Natural killer cell (primary cell): Measurements from ENCODE around the gene PILRA. TPM values are rescaled to one million over a fixed set of nuclear protein-coding genes. Genes with fewer than 3 reads are reported as not detected.

Experiments used
- ATAC-seq, 3 donors: fragments of 150-1000 bp in 2 of 3; fragments of 200-7000 bp in 1 of 3; cut with Tn5 transposase; 1 replicate in 1 of 3; 2 replicates in 2 of 3; pipeline ENCODE4 v1.10.0; 2021; ENCODE audit warnings: mild to moderate bottlenecking in 2 of 3, moderate library complexity in 2 of 3
- DNase-seq, 2 donors: peaks; one replicate each; pipeline versions ENCODE4 v3.0.0 to v3.0.0-alpha.2; 2013 to 2021; ENCODE audit warnings: mixed read lengths in 1 of 2
- H3K27ac ChIP-seq: one replicate; pipeline ENCODE4 v1.5.1; 2013; ENCODE audit warnings: mild to moderate bottlenecking, low read length
- H3K27me3 ChIP-seq: one replicate; pipeline ENCODE4 v1.6.1; 2013; ENCODE audit warnings: low read length; ENCODE audit not compliant: control insufficient read depth, insufficient read depth
- H3K36me3 ChIP-seq: one replicate; pipeline ENCODE4 v1.6.1; 2013; ENCODE audit warnings: low read length; ENCODE audit not compliant: control insufficient read depth, insufficient read depth
- H3K4me1 ChIP-seq: one replicate; pipeline ENCODE4 v1.6.1; 2013; ENCODE audit warnings: low read length; ENCODE audit not compliant: control insufficient read depth, insufficient read depth
- H3K4me3 ChIP-seq: one replicate; pipeline ENCODE4 v1.5.1; 2013; ENCODE audit warnings: low read length
- H3K9me3 ChIP-seq: one replicate; pipeline ENCODE4 v1.6.1; 2013; ENCODE audit warnings: low read length; ENCODE audit not compliant: control insufficient read depth, insufficient read depth
- H3K27ac Mint-ChIP-seq, 2 donors: one replicate each; pipeline ENCODE4 v1.8.0; 2022; ENCODE audit warnings: mild to moderate bottlenecking in 2 of 2, mixed read lengths in 2 of 2, moderate library complexity in 1 of 2
- H3K27me3 Mint-ChIP-seq, 2 donors: one replicate each; pipeline ENCODE4 v1.8.0; 2022; ENCODE audit warnings: low read depth in 2 of 2, mixed read lengths in 2 of 2
- H3K36me3 Mint-ChIP-seq: one replicate; pipeline ENCODE4 v1.8.0; 2022; ENCODE audit warnings: mixed read lengths
- H3K4me1 Mint-ChIP-seq, 2 donors: one replicate each; pipeline ENCODE4 v1.8.0; 2022; ENCODE audit warnings: mixed read lengths in 2 of 2
- H3K4me3 Mint-ChIP-seq: one replicate; pipeline ENCODE4 v1.8.0; 2022; ENCODE audit warnings: mild to moderate bottlenecking, moderate library complexity, mixed read lengths
- H3K9me3 Mint-ChIP-seq, 2 donors: one replicate each; pipeline ENCODE4 v1.8.0; 2022; ENCODE audit warnings: mixed read lengths in 2 of 2
- WGBS: methylation state at CpG from one replicate; pipeline ENCODE4 v1.1.7; 2013; ENCODE audit warnings: missing lambda C conversion rate; ENCODE audit not compliant: insufficient coverage; 5-methylcytosine and 5-hydroxymethylcytosine counted together
- intact Hi-C: fragments of 100-400 bp; cut with micrococcal nuclease; formaldehyde crosslinking; loops from one replicate; pipeline ENCODE4 v1.14.2; 2022
- total RNA-seq, 4 donors: library from RNA; stranded (reverse); fragments of 120-200 nt in 1 of 4; gene quantifications; one replicate each; pipeline versions ENCODE4 v1.2.3 to v1.2.4, GENCODE V29; 2013 to 2022
- TF ChIP-seq, protein P1 (sequence below): fragments of 200-600 bp; IDR thresholded peaks from one replicate; pipeline ENCODE4 v1.8.0; 2022; ENCODE audit warnings: antibody characterized with exemption

The PILRA gene
- total RNA-seq, 3 donors from 2014 or later (not counting 1 experiment from before 2014, with no cell fraction given), result 18.8 to 38.8 (median 29.4) TPM

DNA sequence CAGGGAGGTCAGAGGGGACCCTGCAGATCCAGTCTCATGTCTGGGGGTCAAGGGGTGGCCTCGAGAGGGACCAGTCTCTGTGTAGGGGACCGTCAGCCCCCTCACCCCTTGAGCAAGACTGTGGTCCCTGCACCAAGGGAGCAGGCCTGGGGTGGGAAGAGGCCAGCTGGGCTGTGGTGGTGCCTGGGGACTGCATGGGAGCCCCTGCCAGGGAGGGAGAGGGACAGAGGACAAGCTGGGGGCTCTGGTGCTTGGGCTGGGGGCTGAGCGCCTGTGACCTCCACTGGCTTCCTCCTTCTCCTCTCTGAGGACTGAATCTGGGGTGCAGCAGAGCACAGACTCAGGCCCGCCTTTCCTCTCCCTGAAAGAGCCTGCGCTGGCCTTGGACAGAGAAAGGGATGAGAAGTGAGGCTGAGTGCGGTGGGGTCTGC lies 16.1 kb upstream of the PILRA start:
- peaks cover 48% of the 10 kb centered on the region for H3K4me1 ChIP-seq
- H3K27ac Mint-ChIP-seq, result peak overlapping the region in 1 of 2 donors; percentile 98
- H3K4me1 Mint-ChIP-seq, result peaks cover 23 to 49% of the 10 kb centered on the region in 2 donors
- TF ChIP-seq, protein P1, sequence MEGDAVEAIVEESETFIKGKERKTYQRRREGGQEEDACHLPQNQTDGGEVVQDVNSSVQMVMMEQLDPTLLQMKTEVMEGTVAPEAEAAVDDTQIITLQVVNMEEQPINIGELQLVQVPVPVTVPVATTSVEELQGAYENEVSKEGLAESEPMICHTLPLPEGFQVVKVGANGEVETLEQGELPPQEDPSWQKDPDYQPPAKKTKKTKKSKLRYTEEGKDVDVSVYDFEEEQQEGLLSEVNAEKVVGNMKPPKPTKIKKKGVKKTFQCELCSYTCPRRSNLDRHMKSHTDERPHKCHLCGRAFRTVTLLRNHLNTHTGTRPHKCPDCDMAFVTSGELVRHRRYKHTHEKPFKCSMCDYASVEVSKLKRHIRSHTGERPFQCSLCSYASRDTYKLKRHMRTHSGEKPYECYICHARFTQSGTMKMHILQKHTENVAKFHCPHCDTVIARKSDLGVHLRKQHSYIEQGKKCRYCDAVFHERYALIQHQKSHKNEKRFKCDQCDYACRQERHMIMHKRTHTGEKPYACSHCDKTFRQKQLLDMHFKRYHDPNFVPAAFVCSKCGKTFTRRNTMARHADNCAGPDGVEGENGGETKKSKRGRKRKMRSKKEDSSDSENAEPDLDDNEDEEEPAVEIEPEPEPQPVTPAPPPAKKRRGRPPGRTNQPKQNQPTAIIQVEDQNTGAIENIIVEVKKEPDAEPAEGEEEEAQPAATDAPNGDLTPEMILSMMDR, result no peak
- no peaks in the 10 kb centered on the region for H3K9me3 ChIP-seq
- WGBS, result 98% methylated on average over 6 of the region's 6 CpGs
- peaks cover 11% of the 10 kb centered on the region for H3K36me3 Mint-ChIP-seq
- H3K27me3 ChIP-seq, result no peaks in the 10 kb centered on the region
- intact Hi-C loops, result no loop called here
- no peaks in the 10 kb centered on the region for H3K27me3 Mint-ChIP-seq
- H3K36me3 ChIP-seq, result peaks cover 74% of the 10 kb centered on the region
- no peak overlapping the region for H3K4me3 ChIP-seq
- no peak overlapping the region for H3K27ac ChIP-seq
- no peaks in the 10 kb centered on the region for H3K9me3 Mint-ChIP-seq
- no peak overlapping the region for H3K4me3 Mint-ChIP-seq
- no peak for ATAC-seq
- no peak for DNase-seq

DNA sequence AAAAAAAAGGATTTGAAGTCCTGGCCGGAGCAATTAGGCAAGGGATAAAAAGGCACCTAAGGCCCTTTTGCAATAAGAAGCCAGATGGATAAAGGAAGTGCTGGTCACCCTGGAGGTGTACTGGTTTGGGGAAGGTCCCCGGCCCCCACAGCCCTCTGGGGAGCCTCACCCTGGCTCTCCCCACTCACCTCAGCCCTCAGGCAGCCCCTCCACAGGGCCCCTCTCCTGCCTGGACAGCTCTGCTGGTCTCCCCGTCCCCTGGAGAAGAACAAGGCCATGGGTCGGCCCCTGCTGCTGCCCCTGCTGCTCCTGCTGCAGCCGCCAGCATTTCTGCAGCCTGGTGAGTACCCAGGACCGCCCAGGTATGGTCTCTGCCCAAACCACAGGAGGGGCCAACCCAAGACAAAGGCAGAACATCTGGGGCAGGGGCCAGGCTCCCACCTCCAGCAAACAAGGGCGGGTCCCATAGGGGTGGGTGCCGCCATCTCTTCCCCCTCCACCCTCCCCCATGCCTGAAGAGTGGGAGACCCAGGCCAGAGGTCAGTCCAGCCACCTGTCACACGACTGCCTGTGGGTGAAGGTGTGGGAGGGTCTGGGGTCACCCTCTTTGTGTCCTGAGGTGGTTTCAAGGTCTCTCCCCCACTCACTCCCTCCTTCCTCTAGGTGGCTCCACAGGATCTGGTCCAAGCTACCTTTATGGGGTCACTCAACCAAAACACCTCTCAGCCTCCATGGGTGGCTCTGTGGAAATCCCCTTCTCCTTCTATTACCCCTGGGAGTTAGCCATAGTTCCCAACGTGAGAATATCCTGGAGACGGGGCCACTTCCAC lies 15.0 kb upstream of the PILRA start, which contains the start of gene PILRB:
TSS of gene PILRB (plus strand) at position 91 of the 830 bp plus-strand sequence. CDS start at position 277, 186 bp downstream.
- Histone ChIP-seq H3K4me1 (peaks cover 42% of the 10 kb centered on the region), H3K36me3 (peaks cover 82% of the 10 kb centered on the region), H3K27ac (no peak within 1 kb of the TSS), H3K27me3 (no peaks in the 10 kb centered on the region), H3K9me3 (no peaks in the 10 kb centered on the region), H3K4me3 (no peak within 1 kb of the TSS)
- intact Hi-C loops, result no loop called here
- peak within 1 kb of the TSS; percentile 66 to 98 for H3K27ac Mint-ChIP-seq
- WGBS, result 85% methylated on average over 9 of the region's 11 CpGs
- TF ChIP-seq, protein P1, result no peak
- no peaks in the 10 kb centered on the region for H3K9me3 Mint-ChIP-seq
- DNase-seq (no peak), ATAC-seq (peak in 1 of 3 donors; percentile 26)
- H3K4me3 Mint-ChIP-seq, result no peak within 1 kb of the TSS
- H3K4me1 Mint-ChIP-seq, result peaks cover 17 to 40% of the 10 kb centered on the region in 2 donors
- H3K27me3 Mint-ChIP-seq, result no peaks in the 10 kb centered on the region
- H3K36me3 Mint-ChIP-seq, result peaks cover 14% of the 10 kb centered on the region

DNA sequence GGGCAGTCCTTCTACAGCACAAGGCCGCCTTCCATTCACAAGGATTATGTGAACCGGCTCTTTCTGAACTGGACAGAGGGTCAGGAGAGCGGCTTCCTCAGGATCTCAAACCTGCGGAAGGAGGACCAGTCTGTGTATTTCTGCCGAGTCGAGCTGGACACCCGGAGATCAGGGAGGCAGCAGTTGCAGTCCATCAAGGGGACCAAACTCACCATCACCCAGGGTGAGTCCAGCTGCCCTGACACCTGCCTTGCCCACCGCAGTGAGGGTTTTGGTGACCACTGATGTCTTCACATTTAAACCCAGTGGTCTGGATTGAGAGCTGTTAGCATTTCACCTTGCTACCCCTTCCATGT lies 14.5 kb upstream of the PILRA start:
- no peaks in the 10 kb centered on the region for H3K27me3 ChIP-seq
- DNase-seq, result no peak
- WGBS, result 98% methylated on average over 8 of the region's 8 CpGs
- no peak overlapping the region for H3K27ac ChIP-seq
- intact Hi-C loops, result no loop called here
- peaks cover 86% of the 10 kb centered on the region for H3K36me3 ChIP-seq
- H3K27me3 Mint-ChIP-seq, result no peaks in the 10 kb centered on the region
- no peak for ATAC-seq
- no peak overlapping the region for H3K4me3 Mint-ChIP-seq
- no peak overlapping the region for H3K4me3 ChIP-seq
- no peaks in the 10 kb centered on the region for H3K9me3 ChIP-seq
- no peaks in the 10 kb centered on the region for H3K9me3 Mint-ChIP-seq
- H3K27ac Mint-ChIP-seq, result peak overlapping the region; percentile 27 to 66
- TF ChIP-seq, protein P1, result no peak
- peaks cover 20% of the 10 kb centered on the region for H3K36me3 Mint-ChIP-seq
- peaks cover 12 to 39% of the 10 kb centered on the region in 2 donors for H3K4me1 Mint-ChIP-seq
- peaks cover 36% of the 10 kb centered on the region for H3K4me1 ChIP-seq
